DND-41 (cell line): Measurements from ENCODE around the gene LINGO1.

ENCODE experiments used
- EZH2 ChIP-seq: IDR thresholded peaks from 3 replicates; pipeline ENCODE4 v1.6.1; 2012; ENCODE audit warnings: borderline replicate concordance, low read depth, mild to moderate bottlenecking, moderate library complexity, low read length, inconsistent platforms; ENCODE audit not compliant: severe bottlenecking
- TF ChIP-seq, protein P1 (sequence below): IDR thresholded peaks from 2 replicates; pipeline ENCODE4 v1.5.1; 2012; ENCODE audit warnings: borderline replicate concordance, low read length, moderate library complexity, mild to moderate bottlenecking; ENCODE audit not compliant: poor library complexity, severe bottlenecking; ENCODE audit errors: extremely low read depth

DNA sequence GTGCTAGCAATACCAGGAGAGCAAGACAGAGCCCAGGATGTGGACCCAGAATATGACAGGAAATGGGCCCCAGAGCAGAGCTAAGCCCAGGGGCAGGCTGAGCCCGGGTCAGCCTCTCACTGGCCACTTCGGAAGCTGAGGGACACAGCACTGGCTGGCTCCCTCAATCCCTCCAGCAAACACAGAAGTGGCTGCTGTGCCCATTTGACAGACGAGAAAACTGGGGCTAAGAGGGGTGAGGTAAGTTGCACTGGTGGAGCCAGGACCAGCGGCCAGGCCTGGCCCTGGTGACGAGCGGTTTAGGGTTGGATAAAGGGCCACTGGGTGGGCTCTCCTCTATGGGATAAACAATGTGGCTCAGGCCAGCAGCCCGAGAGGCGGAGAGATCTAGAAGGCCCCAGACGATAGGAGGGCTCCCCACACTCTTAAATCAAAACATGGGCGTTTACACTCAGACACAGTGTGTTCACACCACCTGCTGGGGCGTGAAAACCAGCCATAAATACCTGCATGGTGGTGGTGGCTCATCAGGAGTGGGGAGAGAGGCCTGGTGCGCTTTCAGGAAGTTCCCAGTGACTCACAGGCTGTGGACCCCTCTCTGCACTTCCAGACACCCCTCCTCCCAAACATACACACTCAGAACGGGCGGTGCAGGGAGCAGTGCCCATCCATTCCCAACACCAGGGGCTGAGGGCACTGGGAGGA is 12.0 kb upstream of the LINGO1 start:
- TF ChIP-seq, protein P1, sequence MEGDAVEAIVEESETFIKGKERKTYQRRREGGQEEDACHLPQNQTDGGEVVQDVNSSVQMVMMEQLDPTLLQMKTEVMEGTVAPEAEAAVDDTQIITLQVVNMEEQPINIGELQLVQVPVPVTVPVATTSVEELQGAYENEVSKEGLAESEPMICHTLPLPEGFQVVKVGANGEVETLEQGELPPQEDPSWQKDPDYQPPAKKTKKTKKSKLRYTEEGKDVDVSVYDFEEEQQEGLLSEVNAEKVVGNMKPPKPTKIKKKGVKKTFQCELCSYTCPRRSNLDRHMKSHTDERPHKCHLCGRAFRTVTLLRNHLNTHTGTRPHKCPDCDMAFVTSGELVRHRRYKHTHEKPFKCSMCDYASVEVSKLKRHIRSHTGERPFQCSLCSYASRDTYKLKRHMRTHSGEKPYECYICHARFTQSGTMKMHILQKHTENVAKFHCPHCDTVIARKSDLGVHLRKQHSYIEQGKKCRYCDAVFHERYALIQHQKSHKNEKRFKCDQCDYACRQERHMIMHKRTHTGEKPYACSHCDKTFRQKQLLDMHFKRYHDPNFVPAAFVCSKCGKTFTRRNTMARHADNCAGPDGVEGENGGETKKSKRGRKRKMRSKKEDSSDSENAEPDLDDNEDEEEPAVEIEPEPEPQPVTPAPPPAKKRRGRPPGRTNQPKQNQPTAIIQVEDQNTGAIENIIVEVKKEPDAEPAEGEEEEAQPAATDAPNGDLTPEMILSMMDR, result no peak
- no peak for TF ChIP-seq EZH2
